K562 (cell line): Measurements from ENCODE around the gene OR10G2.

Source experiments
- BDP1 ChIP-seq: IDR thresholded peaks from 3 replicates; pipeline ENCODE4 v1.6.1; 2011; ENCODE audit not compliant: insufficient read length, insufficient read depth
- CBX1 ChIP-seq: sonication (generic); IDR thresholded peaks from 2 replicates; pipeline ENCODE4 v1.6.1; 2016; ENCODE audit warnings: antibody characterized with exemption, low read depth, mild to moderate bottlenecking
- CBX8 ChIP-seq: fragments of 200-600 bp; sonication (generic); IDR thresholded peaks from 2 replicates; pipeline ENCODE4 v1.6.1; 2012; ENCODE audit warnings: borderline replicate concordance, mixed run types, low read depth, mild to moderate bottlenecking, moderate library complexity, mixed read lengths, low read length, control low read depth, inconsistent platforms; ENCODE audit not compliant: poor library complexity, severe bottlenecking; ENCODE audit errors: extremely low read depth
- EP300 ChIP-seq: IDR thresholded peaks from 2 replicates; pipeline ENCODE4 v1.6.1; 2012; ENCODE audit warnings: low read length, improper control_type of control experiment
- EZH2 ChIP-seq: IDR thresholded peaks from 2 replicates; pipeline ENCODE4 v1.6.1; 2012; ENCODE audit warnings: low read depth, mild to moderate bottlenecking, inconsistent platforms, low read length, borderline replicate concordance
- FOS ChIP-seq: IDR thresholded peaks from 3 replicates; pipeline ENCODE4 v1.6.1; 2011; ENCODE audit not compliant: insufficient read length; ENCODE audit errors: extremely low read depth
- MCM7 ChIP-seq, 2 experiments: fragments of 450-650 bp; IDR thresholded peaks; 2 replicates each; pipeline ENCODE4 v1.6.1; 2016 to 2018
- MECOM ChIP-seq: fragments of 250-450 bp; sonication (Bioruptor Pico); IDR thresholded peaks from 2 replicates; pipeline ENCODE4 v1.8.0; 2022; ENCODE audit warnings: inconsistent platforms
- RAD51 ChIP-seq: fragments of 450-650 bp; IDR thresholded peaks from 2 replicates; pipeline ENCODE4 v1.7.1; 2016; ENCODE audit warnings: low read depth, mild to moderate bottlenecking, borderline replicate concordance
- ZNF696 ChIP-seq: fragments of 250-450 bp; sonication (Bioruptor Pico); conservative IDR thresholded peaks from 2 replicates; pipeline ENCODE4 v1.4.0; 2020; ENCODE audit warnings: mild to moderate bottlenecking, moderate library complexity
- TF ChIP-seq, protein P1 (sequence below): fragments of 450-650 bp; formaldehyde crosslinking; IDR thresholded peaks from 2 replicates; pipeline ENCODE4 v1.4.0; 2022; ENCODE audit warnings: mild to moderate bottlenecking, moderate library complexity
- TF ChIP-seq, protein P2 (sequence below): sonication (generic); formaldehyde crosslinking; IDR thresholded peaks from 2 replicates; pipeline ENCODE4 v1.8.1; 2023; ENCODE audit warnings: mild to moderate bottlenecking, missing genetic modification reagents
- TF ChIP-seq, protein P3 (sequence below), 3 experiments: IDR thresholded peaks in 2 of 3; conservative IDR thresholded peaks in 1 of 3; 2 replicates each; pipeline ENCODE4 v1.5.1; 2011 to 2012; ENCODE audit warnings: low read length in 3 of 3, mild to moderate bottlenecking in 3 of 3, control low read depth in 2 of 3, improper control_type of control experiment in 1 of 3, inconsistent platforms in 1 of 3, low read depth in 1 of 3, mixed read lengths in 1 of 3, moderate library complexity in 1 of 3; ENCODE audit not compliant: insufficient read depth in 2 of 3
- TF ChIP-seq, protein P4 (sequence below): fragments of 250-450 bp; sonication (Bioruptor Pico); IDR thresholded peaks from 2 replicates; pipeline ENCODE4 v1.5.0; 2022; ENCODE audit warnings: mild to moderate bottlenecking

DNA sequence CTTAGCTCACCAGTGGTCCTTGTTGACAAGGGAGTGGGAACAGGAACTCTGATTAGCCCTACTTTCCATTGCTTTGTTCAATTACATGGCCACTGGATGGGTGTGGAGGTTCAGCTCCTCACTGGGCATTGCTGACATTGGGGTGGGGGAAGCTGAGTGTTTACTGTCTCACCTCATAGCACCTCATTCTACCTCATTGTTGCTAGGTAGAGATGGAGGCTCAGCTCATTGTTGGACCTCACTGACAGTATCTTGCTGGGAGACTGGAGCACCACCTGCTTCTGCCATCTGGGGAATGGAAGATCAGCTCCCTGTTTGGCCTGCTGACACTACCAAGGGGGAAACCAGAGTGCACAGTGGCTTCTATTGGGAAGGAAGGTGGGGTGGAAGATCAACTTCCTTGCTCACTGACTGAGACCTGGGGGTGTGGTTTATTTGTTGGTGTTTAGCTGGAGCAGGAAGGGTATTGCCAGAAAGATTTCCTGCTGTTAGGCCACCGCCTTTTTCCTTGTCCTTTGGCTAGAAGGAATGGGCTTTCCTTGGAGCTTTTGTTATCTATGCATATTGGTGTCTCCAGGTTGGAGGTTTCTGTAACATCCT lies 17.6 kb upstream of the OR10G2 start:
- TF ChIP-seq ZNF696 (CRISPR knock-in tag) (no peak), EZH2 (no peak), FOS (no peak), BDP1 (no peak), RAD51 (no peak), MCM7 (IDR thresholded peaks at IDR 0.05) (no peak), CBX8 (no peak), MECOM (CRISPR knock-in tag) (no peak), CBX1 (no peak), EP300 (no peak)
- TF ChIP-seq, protein P1, sequence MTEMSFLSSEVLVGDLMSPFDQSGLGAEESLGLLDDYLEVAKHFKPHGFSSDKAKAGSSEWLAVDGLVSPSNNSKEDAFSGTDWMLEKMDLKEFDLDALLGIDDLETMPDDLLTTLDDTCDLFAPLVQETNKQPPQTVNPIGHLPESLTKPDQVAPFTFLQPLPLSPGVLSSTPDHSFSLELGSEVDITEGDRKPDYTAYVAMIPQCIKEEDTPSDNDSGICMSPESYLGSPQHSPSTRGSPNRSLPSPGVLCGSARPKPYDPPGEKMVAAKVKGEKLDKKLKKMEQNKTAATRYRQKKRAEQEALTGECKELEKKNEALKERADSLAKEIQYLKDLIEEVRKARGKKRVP (CRISPR knock-in tag), result no peak
- TF ChIP-seq, protein P2, sequence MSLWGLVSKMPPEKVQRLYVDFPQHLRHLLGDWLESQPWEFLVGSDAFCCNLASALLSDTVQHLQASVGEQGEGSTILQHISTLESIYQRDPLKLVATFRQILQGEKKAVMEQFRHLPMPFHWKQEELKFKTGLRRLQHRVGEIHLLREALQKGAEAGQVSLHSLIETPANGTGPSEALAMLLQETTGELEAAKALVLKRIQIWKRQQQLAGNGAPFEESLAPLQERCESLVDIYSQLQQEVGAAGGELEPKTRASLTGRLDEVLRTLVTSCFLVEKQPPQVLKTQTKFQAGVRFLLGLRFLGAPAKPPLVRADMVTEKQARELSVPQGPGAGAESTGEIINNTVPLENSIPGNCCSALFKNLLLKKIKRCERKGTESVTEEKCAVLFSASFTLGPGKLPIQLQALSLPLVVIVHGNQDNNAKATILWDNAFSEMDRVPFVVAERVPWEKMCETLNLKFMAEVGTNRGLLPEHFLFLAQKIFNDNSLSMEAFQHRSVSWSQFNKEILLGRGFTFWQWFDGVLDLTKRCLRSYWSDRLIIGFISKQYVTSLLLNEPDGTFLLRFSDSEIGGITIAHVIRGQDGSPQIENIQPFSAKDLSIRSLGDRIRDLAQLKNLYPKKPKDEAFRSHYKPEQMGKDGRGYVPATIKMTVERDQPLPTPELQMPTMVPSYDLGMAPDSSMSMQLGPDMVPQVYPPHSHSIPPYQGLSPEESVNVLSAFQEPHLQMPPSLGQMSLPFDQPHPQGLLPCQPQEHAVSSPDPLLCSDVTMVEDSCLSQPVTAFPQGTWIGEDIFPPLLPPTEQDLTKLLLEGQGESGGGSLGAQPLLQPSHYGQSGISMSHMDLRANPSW (CRISPR knock-in tag), result no peak
- TF ChIP-seq, protein P3, sequence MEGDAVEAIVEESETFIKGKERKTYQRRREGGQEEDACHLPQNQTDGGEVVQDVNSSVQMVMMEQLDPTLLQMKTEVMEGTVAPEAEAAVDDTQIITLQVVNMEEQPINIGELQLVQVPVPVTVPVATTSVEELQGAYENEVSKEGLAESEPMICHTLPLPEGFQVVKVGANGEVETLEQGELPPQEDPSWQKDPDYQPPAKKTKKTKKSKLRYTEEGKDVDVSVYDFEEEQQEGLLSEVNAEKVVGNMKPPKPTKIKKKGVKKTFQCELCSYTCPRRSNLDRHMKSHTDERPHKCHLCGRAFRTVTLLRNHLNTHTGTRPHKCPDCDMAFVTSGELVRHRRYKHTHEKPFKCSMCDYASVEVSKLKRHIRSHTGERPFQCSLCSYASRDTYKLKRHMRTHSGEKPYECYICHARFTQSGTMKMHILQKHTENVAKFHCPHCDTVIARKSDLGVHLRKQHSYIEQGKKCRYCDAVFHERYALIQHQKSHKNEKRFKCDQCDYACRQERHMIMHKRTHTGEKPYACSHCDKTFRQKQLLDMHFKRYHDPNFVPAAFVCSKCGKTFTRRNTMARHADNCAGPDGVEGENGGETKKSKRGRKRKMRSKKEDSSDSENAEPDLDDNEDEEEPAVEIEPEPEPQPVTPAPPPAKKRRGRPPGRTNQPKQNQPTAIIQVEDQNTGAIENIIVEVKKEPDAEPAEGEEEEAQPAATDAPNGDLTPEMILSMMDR (IDR thresholded peaks at IDR 0.05 in 2 of 3, conservative IDR thresholded peaks at IDR 0.05 in 1 of 3; ENCODE audit: insufficient read depth in 2 of 3, low read depth in 1 of 3, low read length in 3 of 3), result no peak
- TF ChIP-seq, protein P4, sequence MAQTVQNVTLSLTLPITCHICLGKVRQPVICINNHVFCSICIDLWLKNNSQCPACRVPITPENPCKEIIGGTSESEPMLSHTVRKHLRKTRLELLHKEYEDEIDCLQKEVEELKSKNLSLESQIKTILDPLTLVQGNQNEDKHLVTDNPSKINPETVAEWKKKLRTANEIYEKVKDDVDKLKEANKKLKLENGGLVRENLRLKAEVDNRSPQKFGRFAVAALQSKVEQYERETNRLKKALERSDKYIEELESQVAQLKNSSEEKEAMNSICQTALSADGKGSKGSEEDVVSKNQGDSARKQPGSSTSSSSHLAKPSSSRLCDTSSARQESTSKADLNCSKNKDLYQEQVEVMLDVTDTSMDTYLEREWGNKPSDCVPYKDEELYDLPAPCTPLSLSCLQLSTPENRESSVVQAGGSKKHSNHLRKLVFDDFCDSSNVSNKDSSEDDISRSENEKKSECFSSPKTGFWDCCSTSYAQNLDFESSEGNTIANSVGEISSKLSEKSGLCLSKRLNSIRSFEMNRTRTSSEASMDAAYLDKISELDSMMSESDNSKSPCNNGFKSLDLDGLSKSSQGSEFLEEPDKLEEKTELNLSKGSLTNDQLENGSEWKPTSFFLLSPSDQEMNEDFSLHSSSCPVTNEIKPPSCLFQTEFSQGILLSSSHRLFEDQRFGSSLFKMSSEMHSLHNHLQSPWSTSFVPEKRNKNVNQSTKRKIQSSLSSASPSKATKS (CRISPR knock-in tag), result no peak
